M059J (cell line): ENCODE results near the gene STPG3. TPM values are rescaled to one million over a fixed set of nuclear protein-coding genes. Genes with fewer than 3 reads are reported as not detected.

Experiments used
- DNase-seq: peaks from one replicate; pipeline ENCODE4 v3.0.0-alpha.2; 2012; ENCODE audit warnings: low read depth
- total RNA-seq: library from RNA; depleted of rRNA; stranded (reverse); fragments of >200 nt; shearing (Covaris generic); gene quantifications from 2 replicates; pipeline ENCODE4 v1.2.3, GENCODE V29; 2014

STPG3 gene
- total RNA-seq, 1 experiment from 2014 or later: not detected

DNA sequence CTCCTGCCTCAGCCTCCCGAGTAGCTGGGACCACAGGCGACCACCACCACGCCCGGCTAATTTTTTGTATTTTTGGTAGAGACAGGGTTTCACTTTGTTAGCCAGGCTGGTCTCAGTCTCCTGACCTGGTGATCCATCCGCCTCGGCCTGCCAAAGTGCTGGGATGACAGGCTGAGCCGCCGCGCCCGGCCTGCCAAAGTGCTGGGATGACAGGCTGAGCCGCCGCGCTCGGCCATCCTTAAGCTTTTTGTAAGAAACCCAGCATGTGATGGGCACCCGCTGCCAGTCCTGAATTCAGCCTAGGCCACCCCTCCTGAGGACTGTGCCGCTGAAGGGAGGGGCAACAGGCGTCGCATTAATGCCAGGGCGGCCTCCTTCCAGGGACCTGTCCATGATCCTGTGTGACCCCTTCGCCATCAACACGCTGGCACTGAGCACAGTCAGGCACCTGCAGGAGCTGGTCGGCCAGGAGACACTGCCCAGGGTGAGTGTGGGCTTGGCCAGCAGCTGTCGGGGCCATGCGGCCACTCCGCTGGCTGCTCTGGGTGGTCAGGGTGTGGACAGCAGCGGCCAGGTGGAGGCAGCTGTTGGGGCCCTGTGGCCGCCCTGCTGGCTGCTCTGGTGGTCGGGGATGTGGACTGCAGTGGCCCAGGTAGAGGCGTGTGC, 14.5 kb downstream of the STPG3 start:
- DNase-seq: no peak

- DNase-seq: no peak
Measured at GRCh38 chr9:137266162-137266527, 15.1 kb downstream of the STPG3 start.

DNA sequence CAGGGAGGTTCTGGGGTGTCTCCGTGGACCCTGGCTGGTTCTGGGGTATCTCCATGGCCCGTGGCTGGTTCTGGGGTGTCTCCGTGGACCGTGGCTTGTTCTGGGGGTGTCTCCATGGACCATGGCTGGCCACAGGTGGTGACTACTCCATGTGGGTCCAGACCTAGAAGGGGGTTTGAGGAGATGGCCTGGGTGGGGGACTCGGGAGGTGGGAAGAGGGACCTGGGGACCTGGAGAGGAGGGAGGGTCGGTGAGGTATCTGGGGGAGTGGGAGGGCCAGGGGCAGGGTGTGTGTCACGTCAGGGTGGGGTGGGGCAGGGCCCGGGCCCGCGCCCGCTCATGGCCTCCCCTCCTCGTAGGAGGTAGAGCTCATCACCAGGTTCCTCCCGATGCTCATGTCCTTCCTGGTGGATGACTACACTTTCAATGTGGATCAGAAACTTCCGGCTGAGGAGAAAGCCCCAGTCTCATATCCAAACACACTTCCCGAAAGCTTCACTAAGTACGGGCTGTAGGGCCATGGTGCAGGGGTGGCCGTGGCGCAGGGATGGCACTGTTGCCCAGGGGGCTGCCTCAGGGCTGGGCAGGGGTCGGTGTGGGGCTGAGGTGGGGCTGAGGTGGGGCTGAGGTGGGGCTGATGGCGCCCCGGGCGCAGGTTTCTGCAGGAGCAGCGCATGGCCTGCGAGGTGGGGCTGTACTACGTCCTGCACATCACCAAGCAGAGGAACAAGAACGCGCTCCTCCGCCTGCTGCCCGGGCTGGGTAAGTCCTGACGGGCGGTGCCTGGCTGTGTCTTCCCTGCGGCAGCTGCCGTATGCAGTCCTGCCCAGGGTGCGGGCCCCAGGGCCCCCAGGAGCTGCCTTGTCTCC, 15.7 kb downstream of the STPG3 start:
- no peak for DNase-seq

DNA sequence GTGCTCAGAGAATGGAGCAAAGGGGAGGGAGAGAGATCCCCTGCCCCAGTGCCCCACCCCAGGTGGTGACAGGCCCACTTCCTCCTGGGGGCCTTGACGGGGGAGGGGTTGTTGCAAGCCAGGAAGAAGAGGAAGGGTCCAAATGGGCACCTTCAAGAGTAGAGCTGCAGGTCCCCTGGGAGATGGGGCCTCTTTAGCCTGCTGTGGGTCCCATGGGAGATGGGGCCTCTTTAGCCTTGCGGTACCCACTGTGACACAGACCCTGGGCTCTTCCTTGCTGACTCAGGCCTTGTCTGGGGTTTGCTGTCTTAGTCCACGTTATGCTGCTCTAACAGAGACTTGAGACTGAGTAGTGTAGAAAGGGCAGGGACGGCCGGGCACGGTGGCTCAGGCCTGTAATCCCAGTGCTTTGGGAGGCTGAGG, 16.9 kb downstream of the STPG3 start:
- no peak for DNase-seq

- no peak for DNase-seq
Measured at GRCh38 chr9:137268538-137269201, 17.6 kb downstream of the STPG3 start.

- no peak for DNase-seq
Measured at GRCh38 chr9:137269231-137269772, 18.2 kb downstream of the STPG3 start.

DNA sequence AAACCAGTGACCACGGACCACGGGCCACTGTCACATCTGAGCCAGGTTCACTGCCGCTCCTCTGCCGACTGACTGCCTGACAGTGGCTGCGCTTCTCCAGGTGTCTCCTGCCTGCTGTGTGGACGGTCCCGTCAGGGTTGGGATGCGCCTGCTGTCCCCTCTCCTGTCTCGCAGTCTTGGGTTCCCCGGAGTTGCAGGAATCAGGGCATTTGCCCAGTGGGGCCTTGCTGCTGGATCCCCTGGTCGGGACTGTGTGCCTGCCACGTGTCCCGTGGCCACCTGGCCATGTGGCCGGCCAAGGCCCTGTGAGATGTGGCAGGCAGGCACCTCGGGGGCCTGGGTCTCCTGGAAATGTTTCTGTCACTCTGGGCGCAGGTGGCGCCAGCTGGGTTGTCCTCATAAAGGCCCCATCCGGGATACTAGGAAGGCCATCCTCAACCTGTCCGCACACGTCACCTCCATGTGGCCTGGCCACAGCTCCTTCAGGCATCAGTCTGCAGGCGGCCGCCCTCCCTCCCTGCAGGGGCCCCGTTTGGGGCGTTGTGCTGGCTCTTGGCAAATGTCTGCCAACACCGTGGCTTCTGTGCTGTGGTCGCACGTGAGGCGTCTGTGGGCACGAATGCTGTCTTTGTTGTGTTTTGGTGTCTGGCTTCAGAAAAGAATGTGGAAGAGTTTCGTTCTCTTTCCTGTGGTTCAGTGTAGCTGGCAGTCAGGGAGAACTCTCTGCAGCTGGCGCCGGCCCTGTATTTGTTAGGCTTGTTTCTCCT, 20.0 kb downstream of the STPG3 start:
- no peak for DNase-seq

- DNase-seq: no peak
Measured at GRCh38 chr9:137271696-137272076, 20.6 kb downstream of the STPG3 start.

DNA sequence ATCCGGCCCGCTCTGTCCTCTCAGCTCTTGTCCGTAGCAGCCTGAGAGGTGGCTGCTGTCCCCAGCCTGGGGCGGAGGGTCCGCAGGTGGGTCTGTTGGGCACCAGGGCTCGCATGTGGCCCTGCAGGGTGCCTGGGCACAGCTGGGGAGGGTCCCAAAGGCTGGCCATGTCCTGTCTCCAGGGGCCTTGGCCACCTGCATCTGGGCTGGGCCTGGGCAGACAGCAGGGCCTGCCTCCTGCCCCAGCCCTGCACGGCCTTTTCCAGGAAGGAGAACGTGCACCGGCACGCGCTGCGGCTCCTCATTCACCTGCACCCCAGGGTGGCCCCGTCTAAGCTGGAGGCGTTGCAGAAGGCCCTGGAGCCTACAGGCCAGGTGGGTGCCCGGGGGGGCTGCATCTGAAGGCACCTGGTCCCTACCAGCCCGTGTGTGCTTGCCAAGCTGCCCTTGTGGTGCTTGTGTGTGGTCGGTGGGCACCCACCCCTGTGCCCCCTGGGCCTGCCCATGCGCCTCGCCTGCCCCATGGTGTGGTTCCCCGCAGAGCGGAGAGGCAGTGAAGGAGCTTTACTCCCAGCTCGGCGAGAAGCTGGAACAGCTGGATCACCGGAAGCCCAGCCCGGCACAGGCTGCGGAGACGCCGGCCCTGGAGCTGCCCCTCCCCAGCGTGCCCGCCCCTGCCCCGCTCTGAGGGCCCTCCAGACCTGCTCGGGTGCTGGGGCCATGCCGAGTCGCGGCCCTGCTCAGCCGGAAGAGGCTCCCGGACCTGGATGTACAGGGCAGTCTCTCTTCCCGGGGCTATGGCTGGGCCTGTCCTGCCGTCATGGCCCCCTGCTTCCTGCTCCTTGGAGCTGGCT, 21.4 kb downstream of the STPG3 start:
- DNase-seq: no peak

- DNase-seq: no peak
Measured at GRCh38 chr9:137273095-137273490, 22.0 kb downstream of the STPG3 start.

- no peak for DNase-seq
Measured at GRCh38 chr9:137273611-137274320, 22.7 kb downstream of the STPG3 start.

- no peak for DNase-seq
Measured at GRCh38 chr9:137275203-137275587, 24.1 kb downstream of the STPG3 start.

GRCh38 chr9:137275588-137276472, 24.7 kb downstream of the STPG3 start:
- no peak for DNase-seq

GRCh38 chr9:137276473-137277328, 25.6 kb downstream of the STPG3 start:
- DNase-seq: no peak

DNA sequence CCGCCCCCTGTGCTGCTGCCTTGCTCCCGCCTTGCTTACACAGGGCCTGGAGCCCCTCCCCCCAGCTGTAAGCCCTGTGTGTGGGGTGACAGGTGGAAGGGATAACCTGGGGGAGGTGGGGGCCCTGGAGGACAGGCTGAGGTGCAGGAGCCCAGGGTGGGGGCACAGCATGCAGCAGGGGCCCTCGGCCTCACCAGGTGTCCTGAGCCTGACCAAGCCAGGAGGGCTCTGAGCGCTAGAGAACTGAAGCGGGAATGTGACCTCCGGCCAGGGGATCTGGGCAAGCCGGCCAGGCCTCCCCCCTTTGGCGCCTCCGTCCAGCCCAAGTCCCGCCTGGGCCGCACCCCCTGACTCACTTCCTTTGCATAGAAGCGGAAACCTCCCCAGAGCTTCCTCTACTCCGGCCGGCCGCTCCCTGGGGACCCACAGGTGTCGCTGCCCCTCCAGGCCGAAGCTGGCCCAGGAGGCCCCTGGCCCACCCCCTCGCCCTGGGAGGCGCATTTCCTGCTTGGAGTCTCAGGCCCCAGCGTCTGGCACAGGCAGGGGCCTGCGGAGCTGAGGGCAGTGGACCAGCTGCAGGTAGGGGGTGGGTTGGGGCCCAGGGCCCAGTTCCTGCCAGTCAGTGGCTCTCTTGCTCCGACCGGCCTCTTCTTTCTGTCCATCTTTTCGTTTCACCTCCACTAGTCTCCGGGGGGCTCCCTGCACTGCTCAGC, 26.4 kb downstream of the STPG3 start, which contains the start of gene TOR4A:
Gene TOR4A, plus strand, starts transcription at position 398 of the 713 bp plus-strand sequence. CDS start 964 bp downstream, outside the sequence.
- no peak for DNase-seq

DNA sequence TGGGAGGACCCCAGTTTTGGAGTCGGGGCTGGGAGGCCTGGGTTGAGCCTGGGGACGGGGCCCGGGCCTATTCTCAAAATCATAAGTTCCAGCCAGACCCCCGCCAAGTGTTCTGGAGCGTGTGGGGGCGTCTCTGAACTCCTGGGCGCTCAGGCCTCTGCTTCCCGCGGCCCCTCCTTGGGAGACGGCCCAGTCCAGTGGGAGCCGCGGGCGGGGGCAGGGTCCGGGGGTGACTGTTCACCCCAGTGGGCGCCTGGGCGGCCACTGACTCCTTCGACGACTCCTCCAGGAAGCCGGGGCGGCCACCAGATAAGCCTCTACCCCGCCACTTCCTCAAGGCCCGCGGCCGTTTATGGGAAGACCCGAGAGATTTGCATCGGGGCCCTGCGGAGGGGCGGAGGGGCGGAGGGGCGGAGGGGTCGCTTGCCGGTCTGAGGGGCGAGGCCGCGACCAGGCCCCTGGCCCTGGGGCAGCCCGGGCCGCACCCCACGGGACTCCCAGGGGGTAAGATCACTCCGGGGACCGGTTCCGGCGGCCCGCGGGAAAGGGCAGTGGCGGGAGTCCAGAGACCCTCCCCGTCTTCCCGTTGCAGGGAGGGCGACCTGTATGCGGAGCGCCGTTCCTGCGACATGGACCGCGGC, 27.1 kb downstream of the STPG3 start:
- no peak for DNase-seq
